Neutrophil (primary cell): ENCODE measurements around the gene UNC5CL.

ENCODE experiments used
- H3K27ac ChIP-seq: fragments of 200-600 bp; sonication (generic); 2 replicates; pipeline ENCODE4 v1.5.1; 2016; ENCODE audit warnings: mild to moderate bottlenecking, moderate library complexity
- H3K27me3 ChIP-seq: fragments of 200-600 bp; sonication (generic); 2 replicates; pipeline ENCODE4 v1.6.0; 2016; ENCODE audit warnings: mild to moderate bottlenecking
- H3K36me3 ChIP-seq: fragments of 200-600 bp; sonication (generic); 2 replicates; pipeline ENCODE4 v1.5.1; 2017
- H3K4me1 ChIP-seq, 2 experiments: fragments of 200-600 bp in 1 of 2; sonication (generic) in 1 of 2; 1 replicate in 1 of 2; 2 replicates in 1 of 2; pipeline versions ENCODE4 v1.5.1 to v1.6.1; 2013 to 2016; ENCODE audit warnings: low read depth in 1 of 2, low read length in 1 of 2, mild to moderate bottlenecking in 1 of 2, moderate library complexity in 1 of 2; ENCODE audit not compliant: control insufficient read depth in 1 of 2, insufficient read depth in 1 of 2
- H3K4me3 ChIP-seq, 2 experiments: fragments of 200-600 bp in 1 of 2; sonication (generic) in 1 of 2; 1 replicate in 1 of 2; 2 replicates in 1 of 2; pipeline ENCODE4 v1.5.1; 2013 to 2016; ENCODE audit warnings: low read depth in 1 of 2, low read length in 1 of 2, mild to moderate bottlenecking in 1 of 2, moderate library complexity in 1 of 2
- H3K9me3 ChIP-seq: fragments of 200-600 bp; sonication (generic); 2 replicates; pipeline ENCODE4 v1.5.1; 2016
- TF ChIP-seq, protein P1 (sequence below): fragments of 200-600 bp; sonication (generic); IDR thresholded peaks from 2 replicates; pipeline ENCODE4 v1.5.1; 2016; ENCODE audit warnings: antibody characterized with exemption

The UNC5CL gene

DNA sequence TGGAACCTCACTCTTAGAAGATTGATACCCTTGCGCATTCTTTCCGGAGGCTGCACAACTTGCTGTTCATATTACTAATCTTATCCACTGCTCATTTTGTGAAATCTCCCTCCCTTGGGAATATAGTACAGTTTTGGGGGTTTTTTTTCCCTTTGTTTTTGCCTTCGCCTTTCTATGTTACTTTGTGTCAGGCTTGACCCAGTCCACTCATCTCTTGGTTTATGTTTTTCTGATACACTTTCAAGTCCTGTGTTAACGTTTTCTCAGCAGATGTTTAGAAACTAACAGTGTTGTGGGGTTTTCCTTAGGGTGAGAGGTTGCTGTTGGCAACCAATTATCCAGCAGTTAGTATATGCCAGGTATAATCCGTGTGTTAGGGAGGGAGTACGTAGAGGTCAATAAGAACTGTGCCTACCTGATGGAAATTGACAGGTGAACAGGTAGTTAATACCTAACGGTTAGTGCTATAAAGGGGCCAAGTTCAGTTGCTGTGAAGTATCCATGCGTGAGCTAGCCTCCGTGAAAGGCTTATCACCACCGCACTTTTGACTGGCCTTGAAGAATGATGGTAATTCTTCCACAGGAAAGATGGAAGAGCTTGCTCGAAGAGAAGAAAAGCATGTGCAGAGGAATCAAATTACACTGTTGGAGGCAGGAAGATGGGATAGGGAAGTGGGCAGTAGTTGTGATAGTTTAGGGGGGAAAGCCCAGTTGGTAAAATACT, 35.1 kb upstream of the UNC5CL start:
- Histone ChIP-seq H3K27ac (peak overlapping the region; percentile 98), H3K4me3 (peak overlapping the region; percentile 94 to 95), H3K4me1 (peaks cover 54 to 55% of the 10 kb centered on the region in 2 experiments), H3K9me3 (no peaks in the 10 kb centered on the region), H3K27me3 (no peaks in the 10 kb centered on the region), H3K36me3 (peaks cover 4% of the 10 kb centered on the region)
- TF ChIP-seq, protein P1, sequence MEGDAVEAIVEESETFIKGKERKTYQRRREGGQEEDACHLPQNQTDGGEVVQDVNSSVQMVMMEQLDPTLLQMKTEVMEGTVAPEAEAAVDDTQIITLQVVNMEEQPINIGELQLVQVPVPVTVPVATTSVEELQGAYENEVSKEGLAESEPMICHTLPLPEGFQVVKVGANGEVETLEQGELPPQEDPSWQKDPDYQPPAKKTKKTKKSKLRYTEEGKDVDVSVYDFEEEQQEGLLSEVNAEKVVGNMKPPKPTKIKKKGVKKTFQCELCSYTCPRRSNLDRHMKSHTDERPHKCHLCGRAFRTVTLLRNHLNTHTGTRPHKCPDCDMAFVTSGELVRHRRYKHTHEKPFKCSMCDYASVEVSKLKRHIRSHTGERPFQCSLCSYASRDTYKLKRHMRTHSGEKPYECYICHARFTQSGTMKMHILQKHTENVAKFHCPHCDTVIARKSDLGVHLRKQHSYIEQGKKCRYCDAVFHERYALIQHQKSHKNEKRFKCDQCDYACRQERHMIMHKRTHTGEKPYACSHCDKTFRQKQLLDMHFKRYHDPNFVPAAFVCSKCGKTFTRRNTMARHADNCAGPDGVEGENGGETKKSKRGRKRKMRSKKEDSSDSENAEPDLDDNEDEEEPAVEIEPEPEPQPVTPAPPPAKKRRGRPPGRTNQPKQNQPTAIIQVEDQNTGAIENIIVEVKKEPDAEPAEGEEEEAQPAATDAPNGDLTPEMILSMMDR = no peak

DNA sequence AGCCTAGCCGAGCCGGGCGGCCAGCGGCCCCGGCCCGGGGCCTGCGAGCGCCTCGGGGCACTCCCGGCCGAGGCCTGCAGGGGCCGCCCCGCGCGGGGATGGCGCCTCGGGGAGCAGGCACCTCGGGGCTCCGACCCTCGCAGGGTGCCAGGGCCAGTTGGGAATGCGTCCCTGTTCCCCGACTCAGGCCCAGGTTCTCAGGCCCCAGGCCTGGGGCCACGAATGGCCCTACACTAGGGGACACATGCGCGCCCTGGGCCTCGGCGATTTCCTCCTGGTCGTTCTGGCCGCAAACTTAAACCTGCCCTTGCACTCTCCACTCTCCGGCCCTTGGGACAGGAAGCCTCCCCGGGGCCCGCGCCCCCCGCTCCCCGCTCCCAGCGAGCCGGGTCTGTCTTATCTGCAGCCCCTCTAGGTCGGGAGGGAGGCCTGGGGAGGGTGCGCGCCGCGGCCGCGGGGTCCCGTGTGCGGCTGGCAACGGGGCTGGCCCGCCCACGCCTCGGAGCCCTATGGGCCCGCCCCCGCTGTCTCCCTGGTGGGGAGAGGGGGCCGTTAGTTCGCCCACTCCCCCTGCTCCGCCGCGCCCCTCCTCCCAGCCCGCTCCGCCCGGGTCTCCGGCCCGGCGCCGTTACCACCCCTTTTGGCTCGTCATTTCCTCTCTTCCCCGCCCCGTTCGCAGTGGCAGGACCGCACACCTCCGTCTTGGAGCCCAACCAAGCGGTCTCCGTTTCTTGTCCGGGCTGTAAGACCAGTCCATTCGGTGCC, 34.4 kb upstream of the UNC5CL start:
- Histone ChIP-seq H3K36me3 (no peaks in the 10 kb centered on the region), H3K9me3 (no peaks in the 10 kb centered on the region), H3K4me1 (peaks cover 46 to 48% of the 10 kb centered on the region in 2 experiments), H3K27me3 (no peaks in the 10 kb centered on the region), H3K27ac (peak overlapping the region; percentile 98), H3K4me3 (peak overlapping the region; percentile 94 to 95)
- TF ChIP-seq, protein P1 = peak; percentile 74

DNA sequence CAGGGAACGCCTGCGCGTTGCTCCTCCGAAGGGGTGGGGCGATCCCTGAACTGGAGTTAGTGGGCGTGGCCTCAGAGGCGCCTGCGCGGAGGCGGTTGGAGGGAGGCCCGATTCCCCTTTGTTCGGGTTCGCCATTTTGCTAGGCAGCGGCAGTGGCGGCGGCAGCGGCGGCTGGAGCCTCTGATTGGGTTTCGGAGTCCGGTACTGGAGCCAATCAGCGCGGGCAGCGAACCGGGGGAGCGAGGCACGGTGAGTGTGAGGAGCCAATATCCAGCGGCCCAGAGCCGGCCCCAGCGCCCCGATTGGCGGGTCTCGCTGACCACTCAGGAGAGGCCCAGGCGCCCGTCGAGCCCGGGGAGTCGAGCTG, 33.8 kb upstream of the UNC5CL start, which contains the start of gene NFYA:
Gene NFYA, plus strand, starts transcription at position 139 of the 367 bp plus-strand sequence. CDS start 6,116 bp downstream, outside the sequence.
- H3K27ac ChIP-seq = peak within 1 kb of the TSS; percentile 98
- no peaks in the 10 kb centered on the region for H3K27me3 ChIP-seq
- no peaks in the 10 kb centered on the region for H3K9me3 ChIP-seq
- H3K36me3 ChIP-seq = no peaks in the 10 kb centered on the region
- peaks cover 42 to 43% of the 10 kb centered on the region in 2 experiments for H3K4me1 ChIP-seq
- H3K4me3 ChIP-seq = peak within 1 kb of the TSS; percentile 94 to 95
- TF ChIP-seq, protein P1 = no peak

DNA sequence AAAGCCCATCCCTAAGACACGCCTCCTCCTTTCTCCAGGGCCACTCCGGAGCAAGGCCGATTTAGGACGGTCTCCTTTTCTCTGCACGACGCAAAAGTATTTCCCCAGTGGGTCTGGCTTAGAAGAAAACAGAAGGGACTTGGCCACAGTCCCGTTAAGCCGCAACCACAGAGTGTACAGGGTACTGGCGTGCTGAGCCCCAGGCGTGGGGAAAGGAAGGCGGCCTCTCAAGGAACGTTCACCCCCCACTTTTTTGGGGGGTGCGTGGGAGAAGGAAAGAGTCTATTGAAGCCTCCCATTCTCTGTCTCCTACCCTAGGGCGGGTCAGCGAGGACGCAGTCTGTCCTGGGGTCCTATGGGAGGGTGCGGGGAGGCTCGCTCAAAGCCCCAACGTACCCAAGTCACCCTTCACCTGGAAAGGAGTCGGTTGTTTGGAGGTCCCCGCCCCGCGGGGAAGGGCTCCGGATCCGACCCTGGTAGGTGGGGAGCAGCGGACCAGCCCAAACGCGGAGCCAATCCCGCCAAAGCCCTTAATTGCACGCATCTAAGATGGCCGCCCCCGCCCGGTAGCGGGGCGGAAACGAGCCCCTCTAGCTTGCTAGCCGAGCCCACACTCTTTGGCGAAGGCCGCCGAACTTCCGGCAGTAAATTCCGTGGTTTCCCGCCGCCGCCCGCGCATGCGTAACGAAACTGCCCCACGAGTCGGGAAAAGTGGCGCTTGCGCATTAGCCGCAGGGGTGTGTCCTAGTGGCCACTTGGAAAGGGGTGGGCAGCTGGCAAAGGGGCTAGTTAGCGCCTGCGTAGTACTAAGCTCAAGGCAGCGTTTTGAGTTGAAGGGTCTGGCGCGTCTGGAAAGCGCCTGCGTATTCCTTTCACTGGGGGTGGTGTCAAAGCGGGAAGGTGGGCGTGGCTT, 33.2 kb upstream of the UNC5CL start, which contains the start of gene OARD1:
Gene OARD1, minus strand, starts transcription at position 434 of the 913 bp plus-strand sequence. CDS start 722 bp downstream, outside the sequence.
- Histone ChIP-seq H3K9me3 (no peaks in the 10 kb centered on the region), H3K27ac (peak within 1 kb of the TSS; percentile 98), H3K27me3 (no peaks in the 10 kb centered on the region), H3K36me3 (peaks cover 5% of the 10 kb centered on the region), H3K4me1 (peaks cover 37 to 42% of the 10 kb centered on the region in 2 experiments), H3K4me3 (peak within 1 kb of the TSS; percentile 94 to 95)
- TF ChIP-seq, protein P1 = no peak

DNA sequence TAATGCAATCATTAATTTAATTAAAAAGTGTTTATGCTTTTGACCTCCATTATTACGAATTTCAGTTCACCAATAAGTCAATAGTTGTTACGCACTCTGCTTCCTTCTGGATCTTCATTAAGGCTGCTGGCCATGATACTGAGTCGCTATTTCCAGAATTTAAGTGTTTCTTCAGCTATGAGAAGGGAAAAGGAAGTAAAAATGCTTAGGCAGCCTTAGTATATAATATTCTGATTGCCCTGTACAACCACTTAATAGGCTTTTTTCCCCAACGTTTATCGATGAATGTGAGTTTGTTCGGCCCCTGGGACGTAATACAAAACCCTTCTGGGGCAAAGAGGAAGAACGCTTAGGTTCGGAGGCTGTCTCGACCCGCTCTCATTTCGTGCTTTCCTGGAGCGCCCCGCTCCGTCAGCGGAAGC, 32.5 kb upstream of the UNC5CL start:
- H3K4me3 ChIP-seq = peak overlapping the region; percentile 94 to 95
- no peaks in the 10 kb centered on the region for H3K9me3 ChIP-seq
- TF ChIP-seq, protein P1 = no peak
- no peaks in the 10 kb centered on the region for H3K27me3 ChIP-seq
- peak overlapping the region; percentile 98 for H3K27ac ChIP-seq
- peaks cover 30 to 36% of the 10 kb centered on the region in 2 experiments for H3K4me1 ChIP-seq
- peaks cover 7% of the 10 kb centered on the region for H3K36me3 ChIP-seq
